ENCODE measurements around the gene ATF7IP2. TPM values are rescaled to one million over a fixed set of nuclear protein-coding genes. Genes with fewer than 3 reads are reported as not detected.
A peak's percentile ranks its signal among the peaks of the same experiment; 100 is the strongest.

The ATF7IP2 gene
- total and polyA plus RNA-seq, 2 of the 13 experiments (the other 11 are each of a cell fraction or from before 2014, with no cell fraction given): 117 to 217 TPM

DNA sequence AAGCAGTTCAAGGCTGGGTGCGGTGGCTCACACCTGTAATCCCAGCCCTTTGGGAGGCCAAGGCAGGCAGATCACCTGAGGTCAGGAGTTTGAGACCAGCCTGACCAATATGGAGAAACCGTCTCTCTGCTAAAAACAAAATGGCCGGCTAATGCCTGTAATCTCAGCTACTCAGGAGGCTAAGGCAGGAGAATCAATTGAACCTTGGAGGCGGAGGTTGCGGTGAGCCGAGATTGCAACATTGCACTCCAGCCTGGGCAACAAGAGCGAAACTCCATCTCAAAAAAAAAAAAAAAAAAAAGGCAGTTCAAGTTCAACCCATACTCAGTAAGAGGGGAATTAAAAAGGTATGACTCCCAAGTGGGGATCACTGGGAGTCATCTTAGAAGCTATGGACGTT lies 19.2 kb upstream of the ATF7IP2 start (continued):
- TF ChIP-seq, protein P1, sequence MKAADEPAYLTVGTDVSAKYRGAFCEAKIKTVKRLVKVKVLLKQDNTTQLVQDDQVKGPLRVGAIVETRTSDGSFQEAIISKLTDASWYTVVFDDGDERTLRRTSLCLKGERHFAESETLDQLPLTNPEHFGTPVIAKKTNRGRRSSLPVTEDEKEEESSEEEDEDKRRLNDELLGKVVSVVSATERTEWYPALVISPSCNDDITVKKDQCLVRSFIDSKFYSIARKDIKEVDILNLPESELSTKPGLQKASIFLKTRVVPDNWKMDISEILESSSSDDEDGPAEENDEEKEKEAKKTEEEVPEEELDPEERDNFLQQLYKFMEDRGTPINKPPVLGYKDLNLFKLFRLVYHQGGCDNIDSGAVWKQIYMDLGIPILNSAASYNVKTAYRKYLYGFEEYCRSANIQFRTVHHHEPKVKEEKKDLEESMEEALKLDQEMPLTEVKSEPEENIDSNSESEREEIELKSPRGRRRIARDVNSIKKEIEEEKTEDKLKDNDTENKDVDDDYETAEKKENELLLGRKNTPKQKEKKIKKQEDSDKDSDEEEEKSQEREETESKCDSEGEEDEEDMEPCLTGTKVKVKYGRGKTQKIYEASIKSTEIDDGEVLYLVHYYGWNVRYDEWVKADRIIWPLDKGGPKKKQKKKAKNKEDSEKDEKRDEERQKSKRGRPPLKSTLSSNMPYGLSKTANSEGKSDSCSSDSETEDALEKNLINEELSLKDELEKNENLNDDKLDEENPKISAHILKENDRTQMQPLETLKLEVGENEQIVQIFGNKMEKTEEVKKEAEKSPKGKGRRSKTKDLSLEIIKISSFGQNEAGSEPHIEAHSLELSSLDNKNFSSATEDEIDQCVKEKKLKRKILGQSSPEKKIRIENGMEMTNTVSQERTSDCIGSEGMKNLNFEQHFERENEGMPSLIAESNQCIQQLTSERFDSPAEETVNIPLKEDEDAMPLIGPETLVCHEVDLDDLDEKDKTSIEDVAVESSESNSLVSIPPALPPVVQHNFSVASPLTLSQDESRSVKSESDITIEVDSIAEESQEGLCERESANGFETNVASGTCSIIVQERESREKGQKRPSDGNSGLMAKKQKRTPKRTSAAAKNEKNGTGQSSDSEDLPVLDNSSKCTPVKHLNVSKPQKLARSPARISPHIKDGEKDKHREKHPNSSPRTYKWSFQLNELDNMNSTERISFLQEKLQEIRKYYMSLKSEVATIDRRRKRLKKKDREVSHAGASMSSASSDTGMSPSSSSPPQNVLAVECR (CRISPR knock-in tag; IDR thresholded peaks at IDR 0.05; ENCODE audit: borderline replicate concordance): 0 out of 2 replicates have a peak, but pooled peaks have one; percentile 32
- peak; percentile 58; the same call in 1 of the 2 replicates for TF ChIP-seq ZMYM2 (CRISPR knock-in tag; IDR thresholded peaks at IDR 0.05)
- TF ChIP-seq CEBPG (CRISPR knock-in tag; IDR thresholded peaks at IDR 0.05): peak; percentile 23; the same call in 1 of the 2 replicates

DNA sequence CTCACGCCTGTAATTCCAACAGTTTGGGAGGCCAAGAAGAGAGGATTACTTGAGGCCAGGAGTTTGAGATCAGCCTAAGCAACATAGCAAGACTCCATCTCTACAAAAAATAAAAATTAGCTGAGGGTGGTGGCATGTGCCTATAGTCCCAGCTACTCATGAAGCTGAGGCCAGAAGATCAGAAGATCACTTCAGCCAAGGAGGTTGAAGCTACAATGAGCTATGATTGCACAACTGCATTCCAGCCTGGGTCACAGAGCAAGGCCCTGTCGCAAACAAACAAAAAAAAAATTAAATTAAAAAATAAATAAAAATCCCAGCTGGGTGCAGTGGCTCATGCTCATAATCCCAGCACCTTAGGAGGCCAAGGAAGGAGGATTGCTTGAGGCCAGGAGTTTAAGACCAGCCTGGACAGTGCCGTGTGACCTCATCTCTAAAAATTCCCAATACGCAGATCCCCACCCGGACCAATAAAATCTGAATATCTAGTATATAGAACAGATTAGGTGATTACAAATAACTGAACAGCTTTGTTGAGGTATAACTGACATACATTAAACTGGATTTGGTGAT lies 18.2 kb upstream of the ATF7IP2 start:
- H3K4me2 ChIP-seq (ENCODE audit: low read depth, low read length): no peak overlapping the region; the same call in 1 of the 2 replicates
- no peak overlapping the region for H2AFZ ChIP-seq (ENCODE audit: low read length)
- no peak overlapping the region for H3K9ac ChIP-seq (ENCODE audit: insufficient read depth, low read depth, low read length)
- H3K4me1 ChIP-seq (ENCODE audit: insufficient read depth, low read length): peaks cover 60% of the 10 kb centered on the region
- no peaks in the 10 kb centered on the region for H3K27me3 ChIP-seq (ENCODE audit: control insufficient read depth in 1 of 2, insufficient read depth in 2 of 2, low read length in 2 of 2)
- ATAC-seq (peak; percentile 79), FAIRE-seq (peak; percentile 71), DNase-seq (ENCODE audit: low spot score) (peak; percentile 82)
- peak overlapping the region; percentile 64 for H3K27ac ChIP-seq (ENCODE audit: extremely low read length, insufficient read depth, low read length)
- 65% methylated on average over 5 of the region's 5 CpGs for WGBS (ENCODE audit: low lambda C conversion rate)
- no peak overlapping the region for H3K4me3 ChIP-seq (replicated peaks in 1 of 3; ENCODE audit: insufficient read depth in 1 of 3, low read depth in 2 of 3, low read length in 3 of 3)
- H3K9me3 ChIP-seq (ENCODE audit: low read length): peaks cover 17% of the 10 kb centered on the region
- no TSS peak for BruUV-seq (replicated peaks)
- no peaks in the 10 kb centered on the region for H3K79me2 ChIP-seq (ENCODE audit: insufficient read depth, low read length)
- intact Hi-C loops (cut with micrococcal nuclease; ENCODE audit: unreplicated experiment) (loop anchor here (5.0 kb wide), 1 partner anchor 140 kb away; no protein-coding TSS in a partner anchor), in situ Hi-C loops (cut with HindIII; ENCODE audit: extremely low pct_ligation_motif_present, low pct_unique_long_range_greater_than_20kb) (no loop called here)
- ChIA-PET POLR2A (interaction anchor here (0.8 to 4.8 kb wide), 6 partner anchors 15 to 376 kb away, joined by 3 to 37 read pairs (median 4); partner anchors contain the start of gene ATF7IP2), CTCF (ENCODE audit: low intra/inter-chr PET ratio, low total read pairs) (no interaction called here)
- no peaks in the 10 kb centered on the region for H3K36me3 ChIP-seq (replicated peaks in 1 of 2; ENCODE audit: control insufficient read depth in 1 of 2, insufficient read depth in 2 of 2, low read length in 2 of 2)
- H4K20me1 ChIP-seq (ENCODE audit: insufficient read depth, low read length): no peaks in the 10 kb centered on the region
- TF ChIP-seq ZNF770 (CRISPR knock-in tag; IDR thresholded peaks at IDR 0.05): peak; percentile 95
- TF ChIP-seq FOXO1 (CRISPR knock-in tag; IDR thresholded peaks at IDR 0.05): peak; percentile 89
- TF ChIP-seq KDM6A (CRISPR knock-in tag; IDR thresholded peaks at IDR 0.05; ENCODE audit: low read depth): peak; percentile 81
- TF ChIP-seq RXRB (CRISPR knock-in tag; IDR thresholded peaks at IDR 0.05; ENCODE audit: borderline replicate concordance): peak; percentile 88
- TF ChIP-seq, protein P2, sequence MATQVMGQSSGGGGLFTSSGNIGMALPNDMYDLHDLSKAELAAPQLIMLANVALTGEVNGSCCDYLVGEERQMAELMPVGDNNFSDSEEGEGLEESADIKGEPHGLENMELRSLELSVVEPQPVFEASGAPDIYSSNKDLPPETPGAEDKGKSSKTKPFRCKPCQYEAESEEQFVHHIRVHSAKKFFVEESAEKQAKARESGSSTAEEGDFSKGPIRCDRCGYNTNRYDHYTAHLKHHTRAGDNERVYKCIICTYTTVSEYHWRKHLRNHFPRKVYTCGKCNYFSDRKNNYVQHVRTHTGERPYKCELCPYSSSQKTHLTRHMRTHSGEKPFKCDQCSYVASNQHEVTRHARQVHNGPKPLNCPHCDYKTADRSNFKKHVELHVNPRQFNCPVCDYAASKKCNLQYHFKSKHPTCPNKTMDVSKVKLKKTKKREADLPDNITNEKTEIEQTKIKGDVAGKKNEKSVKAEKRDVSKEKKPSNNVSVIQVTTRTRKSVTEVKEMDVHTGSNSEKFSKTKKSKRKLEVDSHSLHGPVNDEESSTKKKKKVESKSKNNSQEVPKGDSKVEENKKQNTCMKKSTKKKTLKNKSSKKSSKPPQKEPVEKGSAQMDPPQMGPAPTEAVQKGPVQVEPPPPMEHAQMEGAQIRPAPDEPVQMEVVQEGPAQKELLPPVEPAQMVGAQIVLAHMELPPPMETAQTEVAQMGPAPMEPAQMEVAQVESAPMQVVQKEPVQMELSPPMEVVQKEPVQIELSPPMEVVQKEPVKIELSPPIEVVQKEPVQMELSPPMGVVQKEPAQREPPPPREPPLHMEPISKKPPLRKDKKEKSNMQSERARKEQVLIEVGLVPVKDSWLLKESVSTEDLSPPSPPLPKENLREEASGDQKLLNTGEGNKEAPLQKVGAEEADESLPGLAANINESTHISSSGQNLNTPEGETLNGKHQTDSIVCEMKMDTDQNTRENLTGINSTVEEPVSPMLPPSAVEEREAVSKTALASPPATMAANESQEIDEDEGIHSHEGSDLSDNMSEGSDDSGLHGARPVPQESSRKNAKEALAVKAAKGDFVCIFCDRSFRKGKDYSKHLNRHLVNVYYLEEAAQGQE (IDR thresholded peaks at IDR 0.05; ENCODE audit: borderline replicate concordance in 1 of 2, low read depth in 1 of 2, low read length in 2 of 2): peak in 1 of 2 experiments; percentile 24; a peak in 1 of 4 replicates
- TF ChIP-seq, protein P3, sequence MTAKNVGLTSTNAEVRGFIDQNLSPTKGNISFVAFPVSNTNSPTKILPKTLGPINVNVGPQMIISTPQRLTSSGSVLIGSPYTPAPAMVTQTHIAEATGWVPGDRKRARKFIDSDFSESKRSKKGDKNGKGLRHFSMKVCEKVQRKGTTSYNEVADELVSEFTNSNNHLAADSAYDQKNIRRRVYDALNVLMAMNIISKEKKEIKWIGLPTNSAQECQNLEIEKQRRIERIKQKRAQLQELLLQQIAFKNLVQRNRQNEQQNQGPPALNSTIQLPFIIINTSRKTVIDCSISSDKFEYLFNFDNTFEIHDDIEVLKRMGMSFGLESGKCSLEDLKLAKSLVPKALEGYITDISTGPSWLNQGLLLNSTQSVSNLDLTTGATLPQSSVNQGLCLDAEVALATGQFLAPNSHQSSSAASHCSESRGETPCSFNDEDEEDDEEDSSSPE (CRISPR knock-in tag; IDR thresholded peaks at IDR 0.05): 0 out of 2 replicates have a peak, but pooled peaks have one; percentile 33
- peak; percentile 56; the same call in 1 of the 2 replicates for TF ChIP-seq CREM (IDR thresholded peaks at IDR 0.05)
- TF ChIP-seq CREM (CRISPR knock-in tag; IDR thresholded peaks at IDR 0.05): no peak
